HCT116 (cell line): Measurements from ENCODE around the gene CSTF2. TPM values are rescaled to one million over a fixed set of nuclear protein-coding genes. Genes with fewer than 3 reads are reported as not detected.

Experiments used
- CEBPB ChIP-seq: IDR thresholded peaks from 2 replicates; pipeline ENCODE4 v1.6.1; 2012; ENCODE audit warnings: low read depth
- ELF1 ChIP-seq: IDR thresholded peaks from 2 replicates; pipeline ENCODE4 v1.6.1; 2012; ENCODE audit warnings: low read depth, borderline replicate concordance
- FOSL1 ChIP-seq: IDR thresholded peaks from 2 replicates; pipeline ENCODE4 v1.6.1; 2012; ENCODE audit warnings: low read depth
- POLR2A ChIP-seq: IDR thresholded peaks from 2 replicates; pipeline ENCODE4 v1.7.0; 2011; ENCODE audit warnings: borderline replicate concordance; ENCODE audit not compliant: insufficient read depth, insufficient read length; ENCODE audit errors: extremely low read depth
- POLR2AphosphoS5 ChIP-seq: IDR thresholded peaks from 2 replicates; pipeline ENCODE4 v1.6.1; 2011; ENCODE audit warnings: mild to moderate bottlenecking, low read depth, low read length, moderate library complexity
- SIN3A ChIP-seq: IDR thresholded peaks from 2 replicates; pipeline ENCODE4 v1.6.1; 2012; ENCODE audit warnings: low read depth
- total RNA-seq: library from RNA; stranded (reverse); gene quantifications from one replicate; pipeline ENCODE4 v1.2.1, GENCODE V29; 2021; ENCODE audit not compliant: unreplicated experiment

Gene CSTF2
- total RNA-seq, 1 experiment from 2014 or later = 34.1 TPM

DNA sequence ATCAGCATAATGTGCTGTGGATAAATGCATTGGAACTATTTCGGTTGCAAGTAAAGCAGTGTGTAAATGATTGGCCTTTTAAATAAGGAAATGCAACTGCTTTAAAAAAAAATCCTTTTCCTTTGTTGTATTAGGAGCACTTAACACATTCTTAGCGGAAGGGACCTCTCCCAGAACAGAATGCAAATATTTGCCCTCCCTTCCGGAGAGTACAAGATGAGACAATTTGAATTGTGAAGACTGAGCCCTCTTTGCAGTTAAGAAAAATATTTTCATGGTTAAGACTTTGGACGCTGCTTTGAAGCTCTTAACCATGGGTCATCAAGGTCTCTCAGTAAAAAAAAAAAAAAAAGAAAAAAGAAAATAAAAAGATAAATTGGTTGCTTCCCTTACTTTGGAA lies 63.5 kb downstream of the CSTF2 start (continued):
- no peak for TF ChIP-seq ELF1
- no peak for TF ChIP-seq POLR2AphosphoS5
- TF ChIP-seq FOSL1 = no peak
- TF ChIP-seq POLR2A = no peak
- TF ChIP-seq CEBPB = no peak
- no peak for TF ChIP-seq SIN3A

Other genes starting within 250 kb of the CSTF2 start
- not detected for gene TNMD, start 235.5 kb upstream of the CSTF2 start, total RNA-seq
- 25.0 TPM for gene TSPAN6, start 183.6 kb upstream of the CSTF2 start, total RNA-seq
- gene SRPX2, start 176.2 kb upstream of the CSTF2 start, total RNA-seq = 2.4 TPM
- gene SYTL4, start 88.3 kb upstream of the CSTF2 start, total RNA-seq = 8.8 TPM
- gene NOX1, start 54.0 kb downstream of the CSTF2 start, total RNA-seq = not detected
- gene XKRX, start 108.5 kb downstream of the CSTF2 start, total RNA-seq = 0.47 TPM
- not detected for gene ARL13A, start 149.3 kb downstream of the CSTF2 start, total RNA-seq
- 9.5 TPM for gene TRMT2B, start 231.7 kb downstream of the CSTF2 start, total RNA-seq